Suprapubic skin (tissue), 4 donors: Measurements from ENCODE around the gene RELN. TPM values are rescaled to one million over a fixed set of nuclear protein-coding genes. Genes with fewer than 3 reads are reported as not detected.

Experiments used
- DNase-seq, 2 donors: peaks; one replicate each; pipeline ENCODE4 v3.0.0-alpha.2; 2019; ENCODE audit warnings: low spot score in 2 of 2
- H3K27ac ChIP-seq: fragments of 200-600 bp; sonication (generic); one replicate; pipeline ENCODE4 v1.5.1; 2019
- H3K27me3 ChIP-seq: fragments of 200-600 bp; sonication (generic); one replicate; pipeline ENCODE4 v1.5.1; 2019
- H3K36me3 ChIP-seq: fragments of 200-600 bp; sonication (generic); one replicate; pipeline ENCODE4 v1.5.1; 2019
- H3K4me1 ChIP-seq: fragments of 200-600 bp; sonication (generic); one replicate; pipeline ENCODE4 v1.5.1; 2019
- H3K4me3 ChIP-seq: fragments of 200-600 bp; sonication (generic); one replicate; pipeline ENCODE4 v1.5.1; 2019; ENCODE audit warnings: mild to moderate bottlenecking
- H3K9me3 ChIP-seq: fragments of 200-600 bp; sonication (generic); one replicate; pipeline ENCODE4 v1.5.1; 2019
- CTCF ChIP-seq, 2 donors: fragments of 200-600 bp in 1 of 2; fragments of 450-650 bp in 1 of 2; sonication (generic) in 1 of 2; IDR thresholded peaks; one replicate each; pipeline ENCODE4 v1.5.1; 2016 to 2019; ENCODE audit warnings: antibody characterized with exemption in 2 of 2, mild to moderate bottlenecking in 1 of 2, moderate library complexity in 1 of 2
- EP300 ChIP-seq: sonication (generic); formaldehyde crosslinking; IDR thresholded peaks from one replicate; pipeline ENCODE4 v1.6.1; 2017; ENCODE audit warnings: antibody characterized with exemption
- POLR2A ChIP-seq, 2 donors: fragments of 450-650 bp; IDR thresholded peaks; one replicate each; pipeline ENCODE4 v1.6.1; 2017; ENCODE audit warnings: antibody characterized with exemption in 2 of 2, mild to moderate bottlenecking in 2 of 2, moderate library complexity in 2 of 2
- POLR2AphosphoS5 ChIP-seq, 3 donors: sonication (generic); formaldehyde crosslinking; IDR thresholded peaks; one replicate each; pipeline ENCODE4 v1.6.1; 2017; ENCODE audit warnings: antibody characterized with exemption in 3 of 3
- WGBS: methylation state at CpG from one replicate; pipeline ENCODE4 v1.1.5; 2018; 5-methylcytosine and 5-hydroxymethylcytosine counted together
- total RNA-seq, 4 donors: library from RNA; depleted of rRNA; stranded (reverse); fragments of >200 nt; gene quantifications; one replicate each; pipeline ENCODE4 v1.1.0, GENCODE V29; 2016

Gene RELN
- total RNA-seq, 4 donors from 2014 or later: 0.72 to 1.8 (median 1.3) TPM

- DNase-seq: no peak
- no peaks in the 10 kb centered on the region for H3K27me3 ChIP-seq
- no peak overlapping the region for H3K27ac ChIP-seq
- no peaks in the 10 kb centered on the region for H3K4me1 ChIP-seq
- no peak overlapping the region for H3K4me3 ChIP-seq
- 80% methylated on average over 2 of the region's 2 CpGs for WGBS
- TF ChIP-seq POLR2A (IDR thresholded peaks at IDR 0.05) (no peak), POLR2AphosphoS5 (IDR thresholded peaks at IDR 0.05) (no peak), CTCF (IDR thresholded peaks at IDR 0.05) (no peak), EP300 (no peak)
- H3K36me3 ChIP-seq: no peaks in the 10 kb centered on the region
- no peaks in the 10 kb centered on the region for H3K9me3 ChIP-seq
Measured at GRCh38 chr7:103630318-103630717, 359.1 kb downstream of the RELN start.

GRCh38 chr7:103628742-103629141 is 360.7 kb downstream of the RELN start:
- Histone ChIP-seq H3K4me3 (no peak overlapping the region), H3K4me1 (no peaks in the 10 kb centered on the region), H3K36me3 (no peaks in the 10 kb centered on the region), H3K9me3 (no peaks in the 10 kb centered on the region), H3K27me3 (no peaks in the 10 kb centered on the region), H3K27ac (no peak overlapping the region)
- TF ChIP-seq POLR2AphosphoS5 (IDR thresholded peaks at IDR 0.05): no peak
- TF ChIP-seq POLR2A (IDR thresholded peaks at IDR 0.05): no peak
- no peak for TF ChIP-seq CTCF (IDR thresholded peaks at IDR 0.05)
- no peak for TF ChIP-seq EP300
- 92% methylated on average over 2 of the region's 2 CpGs for whole genome bisulfite sequencing
- no peak for DNase-seq

GRCh38 chr7:103626776-103627175 is 362.7 kb downstream of the RELN start:
- no peaks in the 10 kb centered on the region for H3K36me3 ChIP-seq
- H3K4me1 ChIP-seq: no peaks in the 10 kb centered on the region
- H3K27me3 ChIP-seq: no peaks in the 10 kb centered on the region
- DNase-seq: no peak
- no peak overlapping the region for H3K4me3 ChIP-seq
- H3K27ac ChIP-seq: no peak overlapping the region
- no peaks in the 10 kb centered on the region for H3K9me3 ChIP-seq
- WGBS: 44% methylated on average over 1 of the region's 1 CpG
- no peak for TF ChIP-seq EP300
- no peak for TF ChIP-seq POLR2AphosphoS5 (IDR thresholded peaks at IDR 0.05)
- no peak for TF ChIP-seq CTCF (IDR thresholded peaks at IDR 0.05)
- TF ChIP-seq POLR2A (IDR thresholded peaks at IDR 0.05): no peak

GRCh38 chr7:103622274-103622673 is 367.2 kb downstream of the RELN start:
- no peaks in the 10 kb centered on the region for H3K27me3 ChIP-seq
- H3K9me3 ChIP-seq: no peaks in the 10 kb centered on the region
- H3K4me1 ChIP-seq: no peaks in the 10 kb centered on the region
- no peak for DNase-seq
- H3K36me3 ChIP-seq: no peaks in the 10 kb centered on the region
- no peak overlapping the region for H3K27ac ChIP-seq
- no peak overlapping the region for H3K4me3 ChIP-seq
- TF ChIP-seq POLR2A (IDR thresholded peaks at IDR 0.05): no peak
- TF ChIP-seq POLR2AphosphoS5 (IDR thresholded peaks at IDR 0.05): no peak
- no peak for TF ChIP-seq EP300
- no peak for TF ChIP-seq CTCF (IDR thresholded peaks at IDR 0.05)

- DNase-seq: no peak
- no peak for TF ChIP-seq POLR2AphosphoS5 (IDR thresholded peaks at IDR 0.05)
- TF ChIP-seq POLR2A (IDR thresholded peaks at IDR 0.05): no peak
- Histone ChIP-seq H3K27ac (no peak overlapping the region), H3K27me3 (no peaks in the 10 kb centered on the region), H3K4me3 (no peak overlapping the region), H3K9me3 (no peaks in the 10 kb centered on the region), H3K4me1 (no peaks in the 10 kb centered on the region), H3K36me3 (no peaks in the 10 kb centered on the region)
- WGBS: 56% methylated on average over 3 of the region's 3 CpGs
Measured at GRCh38 chr7:103613655-103614642, 375.5 kb downstream of the RELN start.
